ENCODE data around the gene GPX4.

DNA sequence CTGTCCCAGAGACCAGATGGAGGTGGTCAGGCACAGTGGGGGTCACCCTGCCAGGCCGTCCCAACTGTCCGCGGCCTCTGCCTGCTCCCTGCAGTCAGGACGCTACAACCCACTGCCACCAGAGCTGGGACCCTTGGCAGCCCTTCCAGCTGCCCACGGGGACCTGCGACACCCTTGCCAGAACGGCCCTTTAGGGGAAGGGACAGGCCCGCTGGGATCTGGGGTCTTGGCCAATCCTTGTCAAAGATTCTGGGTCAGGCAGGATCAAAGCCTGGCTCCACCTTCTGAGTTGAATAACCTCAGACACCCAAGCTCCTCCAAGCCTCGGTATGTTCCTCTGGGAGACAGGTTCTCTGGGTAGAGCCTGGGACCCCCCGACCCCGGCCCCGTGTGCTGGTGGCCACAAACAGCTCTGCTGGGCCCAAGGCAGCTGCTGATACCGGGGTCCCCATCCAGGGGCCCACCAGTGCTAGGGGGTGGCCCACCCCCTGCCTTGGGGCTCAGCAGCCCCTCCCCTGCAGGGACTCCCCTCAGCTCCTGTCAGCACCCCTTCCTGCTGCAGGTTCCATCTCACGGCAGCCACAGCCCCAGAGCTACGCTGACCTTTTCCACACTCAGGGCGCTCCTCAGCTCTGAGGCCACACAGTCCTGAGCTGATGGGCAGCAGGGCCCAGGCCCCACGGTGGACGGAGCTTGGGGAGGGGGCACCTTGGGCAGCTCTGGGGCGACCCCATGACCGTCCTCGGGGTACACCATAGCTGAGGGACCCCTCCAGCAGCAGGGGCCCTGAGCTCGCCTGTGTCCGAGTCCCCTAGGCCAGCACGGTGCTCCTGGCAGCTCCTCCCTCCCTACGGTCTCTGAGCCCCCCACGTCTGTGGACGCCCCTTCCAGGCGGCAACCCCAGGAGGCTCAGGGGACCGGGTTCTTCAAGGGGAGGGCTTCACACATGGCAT, 51.8 kb downstream of the GPX4 start:
- TF ChIP-seq, protein P1, sequence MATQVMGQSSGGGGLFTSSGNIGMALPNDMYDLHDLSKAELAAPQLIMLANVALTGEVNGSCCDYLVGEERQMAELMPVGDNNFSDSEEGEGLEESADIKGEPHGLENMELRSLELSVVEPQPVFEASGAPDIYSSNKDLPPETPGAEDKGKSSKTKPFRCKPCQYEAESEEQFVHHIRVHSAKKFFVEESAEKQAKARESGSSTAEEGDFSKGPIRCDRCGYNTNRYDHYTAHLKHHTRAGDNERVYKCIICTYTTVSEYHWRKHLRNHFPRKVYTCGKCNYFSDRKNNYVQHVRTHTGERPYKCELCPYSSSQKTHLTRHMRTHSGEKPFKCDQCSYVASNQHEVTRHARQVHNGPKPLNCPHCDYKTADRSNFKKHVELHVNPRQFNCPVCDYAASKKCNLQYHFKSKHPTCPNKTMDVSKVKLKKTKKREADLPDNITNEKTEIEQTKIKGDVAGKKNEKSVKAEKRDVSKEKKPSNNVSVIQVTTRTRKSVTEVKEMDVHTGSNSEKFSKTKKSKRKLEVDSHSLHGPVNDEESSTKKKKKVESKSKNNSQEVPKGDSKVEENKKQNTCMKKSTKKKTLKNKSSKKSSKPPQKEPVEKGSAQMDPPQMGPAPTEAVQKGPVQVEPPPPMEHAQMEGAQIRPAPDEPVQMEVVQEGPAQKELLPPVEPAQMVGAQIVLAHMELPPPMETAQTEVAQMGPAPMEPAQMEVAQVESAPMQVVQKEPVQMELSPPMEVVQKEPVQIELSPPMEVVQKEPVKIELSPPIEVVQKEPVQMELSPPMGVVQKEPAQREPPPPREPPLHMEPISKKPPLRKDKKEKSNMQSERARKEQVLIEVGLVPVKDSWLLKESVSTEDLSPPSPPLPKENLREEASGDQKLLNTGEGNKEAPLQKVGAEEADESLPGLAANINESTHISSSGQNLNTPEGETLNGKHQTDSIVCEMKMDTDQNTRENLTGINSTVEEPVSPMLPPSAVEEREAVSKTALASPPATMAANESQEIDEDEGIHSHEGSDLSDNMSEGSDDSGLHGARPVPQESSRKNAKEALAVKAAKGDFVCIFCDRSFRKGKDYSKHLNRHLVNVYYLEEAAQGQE (IDR thresholded peaks at IDR 0.05; ENCODE audit: insufficient read depth in 1 of 2, low read depth in 2 of 2, low read length in 2 of 2): no peak
- TF ChIP-seq POLR2AphosphoS5 (IDR thresholded peaks at IDR 0.05; ENCODE audit: low read depth, low read length): no peak
